GM18502 (cell line): ENCODE measurements around the gene UFSP1.
"Not testable (repeated sequence)": the region's sequence is repeated elsewhere in the genome, so short reads cannot be mapped to it uniquely, and the experiment has no call there.

ENCODE experiments used
- ATAC-seq: cut with Tn5 transposase; IDR thresholded peaks from one replicate; pipeline ENCODE4 v1.9.1; 2021; ENCODE audit warnings: mild to moderate bottlenecking; ENCODE audit not compliant: unreplicated experiment, poor library complexity

UFSP1 gene

GRCh38 chr7:100863406-100863950 is 26.0 kb downstream of the UFSP1 start:
- ATAC-seq = no peak

DNA sequence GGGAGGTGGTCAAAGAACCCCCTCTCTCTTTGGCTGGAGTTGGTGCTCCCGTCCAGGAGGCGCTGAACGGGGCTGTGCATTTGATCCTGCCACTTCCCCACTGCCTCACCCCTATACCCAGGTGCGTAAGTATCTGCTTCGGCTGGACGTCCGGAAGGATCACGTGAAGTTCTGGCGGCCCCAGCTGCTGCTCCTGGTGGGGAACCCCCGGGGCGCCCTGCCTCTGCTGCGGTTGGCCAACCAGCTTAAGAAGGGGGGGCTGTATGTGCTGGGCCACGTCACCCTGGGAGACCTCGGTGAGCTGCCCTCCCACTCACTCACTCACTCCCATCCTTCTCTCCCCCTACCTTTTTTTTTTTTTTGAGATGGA is 27.9 kb downstream of the UFSP1 start:
- ATAC-seq = no peak

DNA sequence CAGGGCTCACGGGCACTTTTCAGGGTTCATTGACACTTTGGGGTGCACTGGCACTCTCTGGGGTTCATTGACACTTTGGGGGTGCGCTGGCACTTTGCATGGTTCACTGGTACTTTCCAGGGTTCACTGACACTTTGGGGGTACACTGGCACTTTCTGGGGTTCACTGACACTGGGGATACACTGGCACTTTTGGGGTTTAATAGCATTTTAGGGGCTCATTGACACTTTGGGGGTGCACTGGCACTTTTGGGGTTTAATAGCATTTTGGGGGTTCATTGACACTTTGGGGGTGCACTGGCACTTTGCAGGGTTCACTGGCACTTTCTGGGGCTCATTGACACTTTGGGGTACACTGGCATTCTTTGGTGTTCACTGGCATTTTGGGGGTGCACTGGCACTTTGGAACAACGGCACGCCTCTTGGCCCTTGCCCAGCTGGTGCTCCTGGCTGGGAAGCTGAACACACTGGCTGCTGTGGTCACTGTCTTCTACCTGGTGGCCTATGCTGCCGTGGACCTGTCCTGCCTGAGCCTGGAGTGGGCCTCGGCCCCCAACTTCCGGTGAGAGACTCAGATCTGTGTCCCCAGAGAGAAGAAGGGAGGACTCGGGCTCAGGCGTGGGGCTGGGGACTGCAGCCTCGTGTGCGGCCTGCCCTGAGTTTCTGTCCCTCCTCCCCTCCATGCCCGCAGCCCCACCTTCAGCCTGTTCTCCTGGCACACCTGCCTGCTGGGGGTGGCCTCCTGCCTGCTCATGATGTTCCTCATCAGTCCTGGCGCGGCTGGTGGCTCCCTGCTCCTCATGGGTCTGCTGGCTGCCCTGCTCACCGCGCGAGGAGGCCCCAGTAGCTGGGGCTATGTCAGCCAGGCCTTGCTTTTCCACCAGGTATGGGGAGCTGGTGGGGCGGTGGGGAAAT is 28.6 kb downstream of the UFSP1 start:
- no peak for ATAC-seq

DNA sequence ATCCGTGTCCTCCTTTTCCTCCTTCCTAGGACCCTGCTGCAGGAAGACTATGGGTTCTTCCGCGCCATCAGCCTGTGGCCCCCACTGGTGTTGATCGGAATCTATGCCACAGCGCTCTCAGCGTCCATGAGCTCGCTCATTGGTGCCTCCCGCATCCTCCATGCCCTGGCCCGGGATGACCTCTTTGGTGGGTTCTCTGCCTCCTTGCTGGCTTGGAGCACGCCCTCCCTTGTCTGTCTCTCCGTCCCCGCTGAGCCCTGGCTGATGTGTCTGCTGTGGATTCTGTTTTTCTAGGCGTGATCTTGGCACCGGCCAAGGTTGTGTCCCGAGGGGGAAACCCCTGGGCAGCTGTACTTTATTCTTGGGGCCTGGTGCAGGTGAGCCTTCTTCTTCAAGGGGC is 29.7 kb downstream of the UFSP1 start:
- ATAC-seq = no peak

DNA sequence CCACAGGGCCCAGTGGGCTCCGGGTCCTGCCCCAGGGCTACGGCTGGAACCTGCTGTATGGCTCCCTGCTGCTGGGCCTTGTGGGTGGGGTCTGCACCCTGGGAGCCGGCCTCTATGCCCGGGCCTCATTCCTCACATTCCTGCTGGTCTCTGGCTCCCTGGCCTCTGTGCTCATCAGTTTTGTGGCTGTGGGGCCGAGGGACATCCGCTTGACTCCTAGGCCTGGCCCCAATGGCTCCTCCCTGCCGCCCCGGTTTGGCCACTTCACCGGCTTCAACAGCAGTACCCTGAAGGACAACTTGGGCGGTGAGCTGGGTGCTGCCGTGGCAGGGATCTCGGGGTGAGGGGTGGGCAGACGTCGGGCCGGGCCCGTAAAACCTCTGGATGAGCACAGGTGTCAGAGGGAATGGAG is 32.6 kb downstream of the UFSP1 start:
- ATAC-seq = no peak

GRCh38 chr7:100855515-100855914 is 34.0 kb downstream of the UFSP1 start:
- ATAC-seq = no peak

- not testable (repeated sequence) for ATAC-seq
Measured at GRCh38 chr7:100854899-100855298, 34.6 kb downstream of the UFSP1 start.

DNA sequence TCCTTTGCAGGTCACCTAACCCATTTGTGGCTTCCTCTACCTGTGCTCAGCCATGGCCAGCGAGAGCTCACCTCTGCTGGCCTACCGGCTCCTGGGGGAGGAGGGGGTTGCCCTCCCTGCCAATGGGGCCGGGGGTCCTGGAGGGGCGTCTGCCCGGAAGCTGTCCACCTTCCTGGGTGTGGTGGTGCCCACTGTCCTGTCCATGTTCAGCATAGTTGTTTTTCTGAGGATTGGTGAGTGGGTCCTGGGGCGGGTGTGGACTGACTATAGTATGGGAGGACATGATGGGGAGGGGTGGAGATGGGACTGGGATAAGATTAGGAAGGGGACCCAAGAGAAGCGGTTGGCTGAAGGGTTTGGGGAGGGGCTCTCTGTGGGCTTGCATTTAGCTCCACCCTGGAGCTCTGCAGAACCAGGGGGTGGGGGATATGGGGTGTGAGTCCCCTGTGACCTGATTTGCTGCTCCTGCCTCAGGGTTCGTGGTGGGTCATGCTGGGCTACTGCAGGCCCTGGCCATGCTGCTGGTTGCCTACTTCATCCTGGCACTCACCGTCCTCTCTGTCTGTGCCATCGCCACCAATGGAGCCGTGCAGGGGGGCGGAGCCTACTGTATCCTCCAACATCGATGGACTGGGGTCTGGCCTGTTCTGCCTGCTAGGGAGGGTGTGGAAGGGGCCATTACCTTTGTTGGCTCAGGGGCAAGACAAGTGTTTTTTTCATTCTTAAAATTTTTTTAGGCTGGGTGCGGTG is 35.2 kb downstream of the UFSP1 start:
- no peak for ATAC-seq

DNA sequence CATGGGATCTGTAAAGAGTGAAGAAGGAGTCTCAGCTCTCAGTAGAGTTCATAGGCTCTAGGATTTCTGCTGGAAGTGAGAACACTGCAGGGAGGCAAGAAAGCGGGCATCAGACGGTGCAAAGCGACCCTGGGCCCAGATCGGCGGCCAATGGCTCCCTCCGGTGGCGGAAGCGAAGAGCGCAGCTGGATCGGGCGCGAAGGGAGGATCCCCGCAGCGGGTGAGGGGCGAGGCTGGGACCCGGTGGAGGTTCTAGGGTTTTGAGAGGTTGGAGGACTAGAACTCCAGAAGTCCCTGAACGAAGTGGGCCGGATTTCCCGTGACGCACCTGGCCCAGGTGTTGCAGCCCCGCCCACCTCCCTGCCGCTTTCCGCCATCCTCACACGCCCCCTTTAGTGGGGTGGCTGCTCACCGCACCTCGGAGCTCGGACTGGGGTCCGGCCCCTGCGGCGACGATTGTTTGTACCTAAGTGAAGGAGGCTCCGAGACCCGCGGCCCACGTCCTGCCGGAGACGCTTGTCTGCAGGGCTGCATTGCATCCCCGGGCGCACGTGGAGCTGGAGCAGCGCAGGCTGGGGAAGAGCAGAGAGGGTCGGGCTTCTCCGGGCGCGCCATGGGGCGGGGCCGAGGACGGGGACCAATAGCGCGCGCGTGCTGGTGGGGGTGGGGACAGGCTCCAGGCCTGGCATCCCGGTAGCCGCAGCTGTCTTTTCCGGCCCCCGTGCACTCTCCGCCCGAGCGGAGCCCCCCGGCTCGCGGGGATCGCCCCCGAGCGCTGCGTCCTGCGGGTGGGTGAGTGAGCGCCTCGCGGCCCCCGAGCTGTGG is 37.3 kb downstream of the UFSP1 start, which contains the start of gene SLC12A9:
TSS of gene SLC12A9 (plus strand) at position 666 of the 825 bp plus-strand sequence. CDS start 1,485 bp downstream, outside the sequence.
- ATAC-seq = peak; percentile 93

GRCh38 chr7:100847360-100847759 is 42.2 kb downstream of the UFSP1 start:
- no peak for ATAC-seq

DNA sequence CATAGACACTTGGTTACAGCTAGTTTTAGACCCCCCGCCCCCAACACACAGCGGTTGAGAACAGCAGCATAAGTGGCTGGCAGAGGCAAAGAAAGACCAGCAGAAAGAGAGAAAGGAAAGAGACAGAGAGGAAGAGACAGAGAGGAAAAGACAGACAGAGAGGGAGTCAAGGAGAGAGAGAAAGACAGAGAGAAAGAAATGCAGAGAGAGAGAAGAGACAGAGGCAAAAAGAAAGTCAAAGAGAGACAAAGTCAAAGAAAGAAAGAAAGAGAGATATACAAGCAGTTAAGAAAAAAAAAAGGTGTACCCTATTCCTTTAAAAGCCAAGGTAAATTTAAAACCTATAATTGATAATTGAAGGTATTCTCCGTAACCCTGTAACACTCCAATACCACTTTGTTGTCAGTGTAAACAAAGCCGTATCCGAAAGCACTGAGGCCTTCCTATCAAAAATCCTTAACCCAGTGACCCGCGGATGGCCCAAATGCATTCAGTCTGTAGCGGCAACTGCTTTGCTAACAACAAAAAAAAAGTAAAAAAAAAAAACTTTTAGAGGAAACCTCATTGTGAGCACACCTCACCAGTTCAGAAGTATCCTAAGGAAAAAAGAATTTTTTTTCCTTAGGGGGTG is 48.9 kb downstream of the UFSP1 start:
- ATAC-seq = no peak

DNA sequence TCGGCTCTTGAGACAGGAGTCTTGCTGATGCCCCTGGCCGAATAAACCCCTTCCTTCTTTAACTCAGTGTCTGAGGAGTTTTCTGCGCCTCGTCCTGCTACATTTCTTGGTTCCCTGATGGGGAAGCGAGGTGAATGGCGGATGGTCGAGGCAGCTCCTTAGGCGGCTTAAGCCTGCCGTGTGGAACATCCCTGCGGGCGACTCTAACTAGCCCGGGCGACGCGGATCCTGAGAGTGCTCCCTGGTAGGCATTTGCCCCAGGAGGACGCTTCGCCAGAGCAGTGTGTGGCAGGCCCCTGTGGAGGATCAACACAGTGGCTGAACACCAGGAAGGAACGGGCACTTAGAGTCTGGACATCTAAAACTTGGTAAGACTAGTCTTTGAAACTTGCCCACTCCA is 50.2 kb downstream of the UFSP1 start:
- ATAC-seq = no peak
